ENCODE measurements around the gene TRAPPC10. TPM values are rescaled to one million over a fixed set of nuclear protein-coding genes. Genes with fewer than 3 reads are reported as not detected.
A peak's percentile ranks its signal among the peaks of the same experiment; 100 is the strongest.
"Not testable (repeated sequence)": the region's sequence is repeated elsewhere in the genome, so short reads cannot be mapped to it uniquely, and the experiment has no call there.

TRAPPC10 gene
- total RNA-seq, 2 experiments from 2014 or later: 98.1 to 101 TPM

DNA sequence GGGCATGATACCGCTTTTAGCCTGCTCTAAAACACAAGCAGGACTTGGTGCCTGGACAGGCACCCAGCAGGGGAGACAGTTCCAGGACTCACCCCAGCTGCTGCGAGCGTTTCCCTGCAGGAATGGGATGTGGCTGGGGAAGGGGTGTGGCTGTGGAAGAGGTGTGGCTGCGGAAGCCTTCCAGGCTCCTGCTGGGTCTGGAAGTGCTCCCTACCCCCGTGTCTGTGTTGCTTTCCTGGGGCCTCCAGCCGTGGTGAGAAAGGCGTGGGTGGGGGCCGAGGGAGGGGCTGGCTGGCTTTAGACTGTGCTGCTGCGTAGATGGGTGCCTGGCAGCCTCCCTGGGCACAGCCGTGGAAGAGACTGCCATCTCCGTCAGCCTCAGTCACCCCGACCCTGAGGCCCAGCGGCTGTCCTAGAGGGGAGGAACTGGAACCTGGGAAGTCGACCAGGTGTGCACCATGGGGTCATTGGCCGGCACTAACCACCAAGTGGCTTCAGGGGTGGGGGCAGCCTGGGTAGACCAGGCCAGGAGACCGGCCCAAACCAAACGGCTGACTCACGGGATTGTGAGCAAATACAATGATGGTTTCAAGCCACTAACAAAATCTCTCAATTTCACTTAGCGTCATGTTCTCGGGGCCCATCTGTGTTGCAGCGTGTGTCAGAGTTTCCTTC, 141.2 kb downstream of the TRAPPC10 start:
- ATAC-seq (ENCODE audit: poor library complexity); H3K27me3 ChIP-seq (ENCODE audit: control insufficient read depth in 1 of 2, insufficient read depth in 2 of 2, low read length in 2 of 2); H3K36me3 Mint-ChIP-seq (ENCODE audit: low read depth); H3K9me3 ChIP-seq (ENCODE audit: control insufficient read depth in 1 of 2, insufficient read depth in 1 of 2, low read length in 2 of 2); H3K4me3 Mint-ChIP-seq; POLR2A ChIA-PET; H3K9me3 Mint-ChIP-seq; H3K27ac Mint-ChIP-seq; H3K4me3 ChIP-seq (ENCODE audit: low read length); H3K27ac ChIP-seq (ENCODE audit: low read depth in 1 of 2, low read length in 2 of 2); H3K4me1 Mint-ChIP-seq (ENCODE audit: low read depth); H3K27me3 Mint-ChIP-seq; CTCF ChIA-PET; intact Hi-C loops (cut with DNase I, micrococcal nuclease); H3K36me3 ChIP-seq (ENCODE audit: insufficient read depth, low read length); H3K4me1 ChIP-seq (ENCODE audit: insufficient read depth, low read length): not testable (repeated sequence)
- peak in 1 of 14 experiments; percentile 1 for DNase-seq

DNA sequence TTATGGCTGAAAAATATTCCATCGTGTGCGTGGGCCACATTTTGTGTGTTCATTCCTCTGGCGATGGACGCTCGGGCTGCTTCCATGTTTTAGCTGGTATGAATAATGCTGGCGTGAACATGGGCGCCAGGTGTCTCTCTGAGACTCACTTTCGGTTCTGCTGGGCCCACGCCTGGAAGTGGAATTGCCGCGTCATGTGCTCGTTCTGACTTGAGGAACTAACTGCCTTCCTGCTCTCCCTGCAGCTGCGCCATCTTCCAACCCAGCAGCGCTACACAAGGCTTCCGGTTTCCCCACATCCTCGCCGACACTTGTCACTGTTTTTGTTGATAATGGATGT, 141.8 kb downstream of the TRAPPC10 start:
- H3K27me3 Mint-ChIP-seq; H3K27ac Mint-ChIP-seq; H3K27ac ChIP-seq (ENCODE audit: low read depth in 1 of 2, low read length in 2 of 2); H3K9me3 Mint-ChIP-seq; H3K36me3 ChIP-seq (ENCODE audit: insufficient read depth, low read length); H3K4me1 ChIP-seq (ENCODE audit: insufficient read depth, low read length); intact Hi-C loops (cut with DNase I, micrococcal nuclease); H3K36me3 Mint-ChIP-seq (ENCODE audit: low read depth); H3K27me3 ChIP-seq (ENCODE audit: control insufficient read depth in 1 of 2, insufficient read depth in 2 of 2, low read length in 2 of 2); H3K4me3 Mint-ChIP-seq; H3K4me3 ChIP-seq (ENCODE audit: low read length); H3K4me1 Mint-ChIP-seq (ENCODE audit: low read depth); CTCF ChIA-PET; H3K9me3 ChIP-seq (ENCODE audit: control insufficient read depth in 1 of 2, insufficient read depth in 1 of 2, low read length in 2 of 2); POLR2A ChIA-PET: not testable (repeated sequence)
- ATAC-seq (ENCODE audit: poor library complexity) (peak; percentile 38), DNase-seq (peak in 8 of 14 experiments; percentile 0 to 55 (median 10))

DNA sequence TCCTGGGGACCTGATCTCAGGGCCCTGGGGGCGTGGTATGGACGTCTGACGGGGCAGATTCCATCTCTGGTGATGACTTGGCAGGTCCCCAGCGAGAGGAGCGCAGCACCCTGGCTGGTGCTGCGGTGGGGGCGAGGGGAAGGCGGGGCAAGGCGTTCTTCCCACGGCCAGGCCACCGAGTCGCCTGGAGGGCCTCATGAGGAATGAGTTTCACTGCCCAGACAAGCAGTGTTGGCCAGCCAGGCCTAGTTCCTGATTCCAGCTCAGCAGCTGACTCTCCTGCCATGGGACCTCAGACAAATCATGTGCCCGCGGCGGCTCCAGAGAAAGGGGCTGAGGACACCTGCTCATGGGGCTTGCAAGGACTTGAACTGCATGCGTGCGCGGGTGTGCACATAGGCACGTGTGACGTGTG, 142.7 kb downstream of the TRAPPC10 start:
- POLR2A ChIA-PET; H3K27me3 ChIP-seq (ENCODE audit: control insufficient read depth in 1 of 2, insufficient read depth in 2 of 2, low read length in 2 of 2); H3K36me3 Mint-ChIP-seq (ENCODE audit: low read depth); H3K4me1 Mint-ChIP-seq (ENCODE audit: low read depth); H3K4me3 Mint-ChIP-seq; H3K27ac ChIP-seq (ENCODE audit: low read depth in 1 of 2, low read length in 2 of 2); H3K4me3 ChIP-seq (ENCODE audit: low read length); H3K9me3 Mint-ChIP-seq; H3K27me3 Mint-ChIP-seq; H3K36me3 ChIP-seq (ENCODE audit: insufficient read depth, low read length); DNase-seq; CTCF ChIA-PET; H3K4me1 ChIP-seq (ENCODE audit: insufficient read depth, low read length); intact Hi-C loops (cut with DNase I, micrococcal nuclease); H3K9me3 ChIP-seq (ENCODE audit: control insufficient read depth in 1 of 2, insufficient read depth in 1 of 2, low read length in 2 of 2); H3K27ac Mint-ChIP-seq: not testable (repeated sequence)
- peak; percentile 24 for ATAC-seq (ENCODE audit: poor library complexity)

DNA sequence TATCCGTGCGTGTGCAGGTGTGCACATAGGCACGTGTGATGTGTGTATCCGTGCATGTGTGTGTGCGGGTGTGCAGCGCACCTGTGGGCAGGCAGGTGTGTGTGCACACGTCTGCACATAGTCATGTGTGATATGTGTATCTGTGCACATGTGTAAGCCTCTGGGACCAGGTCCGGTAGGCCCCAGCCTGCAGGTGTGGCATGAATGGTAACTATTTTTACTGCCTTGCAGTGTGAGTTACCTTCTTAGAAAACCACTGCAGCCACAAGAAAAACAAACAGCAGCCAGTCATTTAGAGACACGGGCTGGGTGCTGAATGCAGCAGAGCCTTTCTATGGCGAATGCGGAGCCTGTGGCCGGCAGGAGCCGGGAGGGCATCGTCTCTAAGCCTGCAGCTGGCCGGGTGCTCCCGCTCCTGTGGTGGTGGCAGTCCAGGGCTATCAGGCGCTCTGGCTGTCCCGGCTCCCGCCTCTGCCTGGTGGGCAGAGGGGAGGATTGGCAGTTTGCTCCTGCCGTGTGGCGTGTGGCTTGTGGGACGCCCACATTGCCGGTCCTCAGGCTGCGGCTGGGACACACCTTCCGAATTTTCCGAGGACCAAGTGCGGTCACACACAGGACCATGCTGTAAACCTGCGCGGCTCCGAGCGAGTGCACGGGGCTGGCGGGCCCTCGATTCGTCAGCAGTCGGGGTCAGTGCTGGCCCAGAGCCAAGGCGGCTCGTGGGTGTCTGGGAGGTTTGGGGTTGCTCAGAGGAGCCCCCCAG, 143.3 kb downstream of the TRAPPC10 start:
- H3K9me3 ChIP-seq (ENCODE audit: control insufficient read depth in 1 of 2, insufficient read depth in 1 of 2, low read length in 2 of 2); H3K36me3 Mint-ChIP-seq (ENCODE audit: low read depth); H3K4me3 Mint-ChIP-seq; intact Hi-C loops (cut with DNase I, micrococcal nuclease); POLR2A ChIA-PET; H3K4me1 Mint-ChIP-seq (ENCODE audit: low read depth); H3K27me3 ChIP-seq (ENCODE audit: control insufficient read depth in 1 of 2, insufficient read depth in 2 of 2, low read length in 2 of 2); H3K4me1 ChIP-seq (ENCODE audit: insufficient read depth, low read length); H3K4me3 ChIP-seq (ENCODE audit: low read length); H3K27me3 Mint-ChIP-seq; CTCF ChIA-PET; H3K9me3 Mint-ChIP-seq; H3K27ac ChIP-seq (ENCODE audit: low read depth in 1 of 2, low read length in 2 of 2); H3K36me3 ChIP-seq (ENCODE audit: insufficient read depth, low read length); H3K27ac Mint-ChIP-seq: not testable (repeated sequence)
- ATAC-seq (ENCODE audit: poor library complexity) (peak; percentile 27), DNase-seq (peak in 4 of 14 experiments; percentile 14 to 43 (median 29))

DNA sequence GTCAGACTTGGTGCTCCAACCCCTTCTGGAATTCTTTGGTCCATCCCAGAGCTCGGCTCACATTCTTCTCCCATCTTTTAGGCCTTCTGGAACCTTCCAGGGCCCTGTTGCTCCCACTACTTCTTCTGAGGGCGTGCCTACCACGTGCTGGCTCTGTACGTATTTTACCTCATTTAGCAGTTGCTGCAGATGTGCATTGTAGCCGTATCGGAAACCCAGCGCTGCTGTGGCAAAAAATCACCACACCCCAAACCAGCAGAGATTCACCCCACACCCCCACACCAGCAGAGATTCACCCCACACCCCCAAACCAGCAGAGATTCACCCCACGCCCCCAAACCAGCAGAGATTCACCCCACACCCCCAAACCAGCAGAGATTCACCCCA, 143.9 kb downstream of the TRAPPC10 start:
- H3K4me3 Mint-ChIP-seq; H3K27ac ChIP-seq (ENCODE audit: low read depth in 1 of 2, low read length in 2 of 2); H3K36me3 ChIP-seq (ENCODE audit: insufficient read depth, low read length); H3K27ac Mint-ChIP-seq; H3K27me3 Mint-ChIP-seq; intact Hi-C loops (cut with DNase I, micrococcal nuclease); H3K36me3 Mint-ChIP-seq (ENCODE audit: low read depth); H3K27me3 ChIP-seq (ENCODE audit: control insufficient read depth in 1 of 2, insufficient read depth in 2 of 2, low read length in 2 of 2); H3K4me3 ChIP-seq (ENCODE audit: low read length); POLR2A ChIA-PET; H3K9me3 ChIP-seq (ENCODE audit: control insufficient read depth in 1 of 2, insufficient read depth in 1 of 2, low read length in 2 of 2); H3K9me3 Mint-ChIP-seq; H3K4me1 ChIP-seq (ENCODE audit: insufficient read depth, low read length); CTCF ChIA-PET; DNase-seq; H3K4me1 Mint-ChIP-seq (ENCODE audit: low read depth): not testable (repeated sequence)
- ATAC-seq (ENCODE audit: poor library complexity): peak; percentile 22

Other genes starting within 250 kb of the TRAPPC10 start
- gene CSTB, start 236.0 kb upstream of the TRAPPC10 start, total RNA-seq: 10 to 100 TPM; 13.4 to 14.5 TPM
- 10 to 100 TPM; 27.7 to 29.0 TPM for gene RRP1, start 222.7 kb upstream of the TRAPPC10 start, total RNA-seq
- gene AGPAT3, start 147.1 kb upstream of the TRAPPC10 start, total RNA-seq: 10 to 100 TPM; 40.8 to 43.4 TPM
- gene PWP2, start 95.1 kb downstream of the TRAPPC10 start, total RNA-seq: 10 to 100 TPM; 38.0 to 40.6 TPM
- gene GATD3, start 121.4 kb downstream of the TRAPPC10 start, total RNA-seq: 10 to 100 TPM; 21.9 to 23.0 TPM
- gene ICOSLG, start 228.6 kb downstream of the TRAPPC10 start, total RNA-seq: 10 to 100 TPM; 22.2 to 22.9 TPM
- not detected for gene DNMT3L, start 249.6 kb downstream of the TRAPPC10 start, total RNA-seq